Suppressor macrophage treated with lipopolysaccharide for 4 hours (primary cell): Measurements from ENCODE around the gene CACNB4.
"Not testable (repeated sequence)": the region's sequence is repeated elsewhere in the genome, so short reads cannot be mapped to it uniquely, and the experiment has no call there.

Source experiments
- DNase-seq: peaks from one replicate; pipeline ENCODE4 v3.0.0-alpha.2; 2020

Gene CACNB4

DNA sequence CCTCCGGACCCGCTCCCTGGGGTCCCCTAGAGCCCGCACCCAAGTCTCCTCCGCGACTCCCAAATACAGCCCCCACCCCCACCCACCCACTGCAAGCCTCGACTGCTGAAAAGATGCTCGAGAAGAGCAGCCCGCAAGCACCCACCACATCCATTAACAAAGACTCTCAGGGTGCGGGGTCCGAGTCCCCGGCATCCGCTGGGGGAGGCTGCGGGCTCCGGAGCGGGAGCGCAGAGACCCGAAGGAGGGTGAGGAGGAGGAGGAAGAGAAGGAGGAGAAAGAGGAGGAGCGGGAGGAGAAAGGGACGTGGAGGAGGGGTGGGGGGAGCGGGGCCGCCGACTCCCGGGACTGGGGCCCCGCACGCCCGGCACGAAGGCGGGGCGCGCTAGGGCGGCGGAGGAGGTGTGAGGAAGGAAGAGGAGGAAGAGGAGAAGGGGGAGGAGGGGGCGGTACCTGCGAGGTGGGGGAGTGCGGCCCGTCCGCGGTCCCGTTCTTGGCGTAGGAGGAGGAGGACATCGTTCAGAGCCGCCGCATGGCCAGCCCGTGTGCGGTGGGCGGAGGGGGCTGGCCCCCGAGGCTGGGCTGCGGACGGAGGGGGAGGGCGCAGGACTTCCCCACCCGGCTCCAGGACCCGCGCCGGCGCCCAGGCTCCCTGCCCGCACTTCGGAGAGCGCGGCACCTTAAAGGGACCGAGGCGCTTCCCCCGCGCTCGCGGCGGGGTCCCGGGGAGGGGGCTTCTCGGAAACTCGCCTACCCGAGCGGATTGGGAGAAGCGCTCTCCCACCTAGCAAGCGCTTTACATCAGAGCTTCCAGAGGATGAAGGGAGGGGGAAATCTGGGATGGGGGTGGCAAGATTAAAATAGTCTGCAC is at the start of gene CACNB4:
Gene CACNB4 (minus strand): TSS at position 549 of the 871 bp plus-strand sequence.
- DNase-seq, result peak; percentile 18

- DNase-seq, result no peak
Observed at GRCh38 chr2:152134488-152135280, 35.8 kb upstream of the CACNB4 start.

- DNase-seq, result no peak
Observed at GRCh38 chr2:152132306-152132705, 33.5 kb upstream of the CACNB4 start.

DNA sequence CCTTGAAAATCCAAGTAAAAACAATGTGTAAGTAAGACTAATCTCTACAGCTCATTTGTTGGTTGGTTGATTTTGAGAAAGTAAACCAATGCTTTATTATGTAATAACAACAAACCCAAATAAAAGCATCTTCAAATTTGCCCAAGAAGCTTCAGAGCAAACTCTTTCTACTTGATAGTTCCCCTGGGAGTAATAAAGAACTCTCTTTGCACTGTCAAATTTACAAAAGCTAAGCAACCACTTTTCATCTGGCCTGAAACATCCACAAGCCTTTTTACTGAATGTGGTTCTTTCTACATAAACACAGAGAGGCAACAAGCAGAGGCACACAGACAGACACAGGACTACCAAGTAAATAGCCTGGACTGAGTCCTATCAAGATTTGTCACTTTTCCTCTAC is 28.8 kb upstream of the CACNB4 start:
- no peak for DNase-seq

- no peak for DNase-seq
Observed at GRCh38 chr2:152126664-152127063, 27.8 kb upstream of the CACNB4 start.

DNA sequence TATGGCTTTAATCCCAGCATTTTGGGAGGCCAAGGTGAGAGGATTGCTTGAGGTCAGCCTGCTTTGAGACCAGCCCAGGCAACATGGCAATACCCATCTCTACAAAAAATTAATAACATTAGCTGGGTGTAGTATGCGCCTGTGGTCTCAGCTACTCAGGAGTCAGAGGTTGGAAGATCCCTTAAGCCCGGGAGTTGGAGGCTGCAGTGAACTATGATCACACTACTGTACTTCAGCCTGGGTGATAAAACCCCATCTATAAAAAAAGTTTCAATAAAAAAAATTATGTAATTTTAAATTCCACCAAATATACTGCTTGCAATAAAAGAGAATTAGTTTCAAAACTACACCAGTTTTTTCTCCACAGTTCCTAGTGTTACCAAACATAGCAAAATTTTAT is 23.3 kb upstream of the CACNB4 start:
- DNase-seq, result no peak

DNA sequence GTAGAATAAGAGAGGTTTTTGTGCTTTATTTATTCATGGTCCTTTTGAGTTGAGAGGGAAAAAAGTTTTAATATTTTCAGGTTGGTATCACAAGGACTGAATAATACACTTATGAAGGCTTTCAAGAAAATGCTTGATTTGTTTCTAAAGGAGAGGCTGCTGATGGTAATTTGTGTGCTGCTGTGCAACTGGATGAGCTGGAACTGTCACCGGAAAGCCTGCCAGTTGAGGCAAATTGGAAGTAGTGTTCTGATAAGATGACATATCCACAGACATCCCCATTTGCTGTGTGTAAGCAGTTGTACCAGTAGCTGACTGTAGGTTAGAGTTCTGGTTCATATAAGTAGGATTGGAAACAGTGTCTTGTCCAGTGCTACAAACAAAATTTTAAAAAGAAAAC is 21.6 kb upstream of the CACNB4 start:
- no peak for DNase-seq

DNA sequence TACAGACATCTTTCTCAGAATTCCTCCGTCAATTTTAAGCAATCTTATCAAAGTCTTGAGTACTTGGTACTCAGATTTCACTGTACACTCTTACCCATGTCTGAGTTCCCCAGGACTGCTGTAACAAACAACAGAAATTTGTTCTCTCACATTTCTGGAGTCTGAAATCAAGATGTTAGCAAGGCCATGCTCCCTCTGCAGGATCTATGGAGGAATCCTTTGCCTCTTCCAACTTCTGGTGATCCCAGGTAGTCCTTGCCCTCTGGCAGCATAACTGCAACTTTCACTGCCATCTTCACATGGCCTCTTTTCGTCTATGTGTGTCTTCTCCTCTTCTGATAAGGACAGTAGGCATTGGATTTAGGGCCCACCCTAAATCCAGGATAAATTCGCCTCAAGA is 17.1 kb upstream of the CACNB4 start:
- no peak for DNase-seq

GRCh38 chr2:152114366-152114765 is 15.5 kb upstream of the CACNB4 start:
- peak; percentile 16 for DNase-seq

DNA sequence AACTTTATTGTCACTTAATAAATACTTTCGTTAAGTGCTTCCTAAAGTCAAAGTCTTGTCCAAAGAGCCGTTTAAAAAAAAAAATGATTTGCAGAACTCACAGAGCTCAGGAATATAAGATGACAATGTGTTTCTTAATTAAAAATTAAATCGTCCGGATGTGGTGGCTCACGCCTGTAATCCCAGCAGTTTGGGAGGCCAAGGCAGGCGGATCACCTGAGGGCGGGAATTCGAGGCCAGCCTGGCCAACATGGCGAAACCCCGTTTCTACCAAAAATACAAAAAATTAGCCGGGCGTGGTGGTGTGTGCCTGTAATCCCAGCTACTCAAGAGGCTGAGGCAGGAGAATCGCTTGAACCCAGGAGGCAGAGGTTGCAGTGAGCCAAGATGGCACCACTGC is 8.3 kb upstream of the CACNB4 start:
- DNase-seq, result not testable (repeated sequence)

DNA sequence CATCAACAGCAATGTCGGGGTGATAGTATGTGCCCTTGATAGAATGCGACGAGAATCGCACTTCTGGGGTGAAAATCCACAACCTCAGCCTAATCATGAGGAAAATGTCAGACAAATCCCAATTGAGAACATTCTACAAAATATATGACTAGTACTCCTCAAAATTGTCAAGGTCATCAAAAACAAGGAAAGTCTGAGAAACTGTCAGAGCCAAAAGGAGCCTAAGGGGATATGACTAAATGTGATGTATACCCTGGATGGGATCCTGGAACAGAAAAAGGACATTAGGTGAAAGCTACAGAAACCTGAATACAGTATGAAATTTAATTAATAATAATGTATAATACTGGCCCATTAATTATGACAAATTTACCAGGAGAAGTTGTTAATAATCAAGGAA is 7.6 kb upstream of the CACNB4 start:
- no peak for DNase-seq

GRCh38 chr2:152103271-152103670 is 4.4 kb upstream of the CACNB4 start:
- DNase-seq, result no peak

GRCh38 chr2:152100961-152101360 is 2.1 kb upstream of the CACNB4 start:
- DNase-seq, result no peak

DNA sequence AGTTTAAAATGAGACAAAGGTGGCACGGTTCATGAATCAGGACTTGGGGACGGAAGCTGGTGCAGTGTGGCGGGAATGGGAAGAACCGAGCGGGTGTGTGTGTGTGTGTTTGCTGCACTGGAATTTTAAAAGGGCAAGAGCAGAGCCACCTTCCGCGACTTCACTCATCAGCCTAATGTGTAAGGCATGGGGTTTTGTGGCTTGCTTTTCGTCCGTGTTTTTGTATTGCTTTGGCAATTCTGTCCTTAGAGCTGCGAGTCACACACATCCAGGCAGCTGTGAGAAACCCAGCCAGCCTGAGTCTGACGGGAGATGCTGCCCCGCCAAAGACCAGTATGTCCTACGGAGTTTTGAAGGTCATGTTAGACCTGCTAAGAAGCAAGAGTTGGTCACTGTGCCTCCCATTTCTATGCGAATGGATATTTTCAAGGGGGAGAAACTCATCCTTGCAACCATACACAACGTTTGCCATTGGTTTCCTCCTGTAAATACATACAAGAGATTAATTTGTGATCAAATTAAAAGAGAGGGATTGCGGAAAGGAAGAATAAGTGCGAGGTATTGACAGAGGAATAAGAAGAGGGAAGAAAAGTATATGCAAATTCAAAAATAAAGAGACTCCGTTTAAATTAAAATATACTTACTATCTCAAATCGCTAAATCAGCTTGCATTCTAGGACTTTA is 665 bp upstream of the CACNB4 start:
- DNase-seq, result peak; percentile 18

DNA sequence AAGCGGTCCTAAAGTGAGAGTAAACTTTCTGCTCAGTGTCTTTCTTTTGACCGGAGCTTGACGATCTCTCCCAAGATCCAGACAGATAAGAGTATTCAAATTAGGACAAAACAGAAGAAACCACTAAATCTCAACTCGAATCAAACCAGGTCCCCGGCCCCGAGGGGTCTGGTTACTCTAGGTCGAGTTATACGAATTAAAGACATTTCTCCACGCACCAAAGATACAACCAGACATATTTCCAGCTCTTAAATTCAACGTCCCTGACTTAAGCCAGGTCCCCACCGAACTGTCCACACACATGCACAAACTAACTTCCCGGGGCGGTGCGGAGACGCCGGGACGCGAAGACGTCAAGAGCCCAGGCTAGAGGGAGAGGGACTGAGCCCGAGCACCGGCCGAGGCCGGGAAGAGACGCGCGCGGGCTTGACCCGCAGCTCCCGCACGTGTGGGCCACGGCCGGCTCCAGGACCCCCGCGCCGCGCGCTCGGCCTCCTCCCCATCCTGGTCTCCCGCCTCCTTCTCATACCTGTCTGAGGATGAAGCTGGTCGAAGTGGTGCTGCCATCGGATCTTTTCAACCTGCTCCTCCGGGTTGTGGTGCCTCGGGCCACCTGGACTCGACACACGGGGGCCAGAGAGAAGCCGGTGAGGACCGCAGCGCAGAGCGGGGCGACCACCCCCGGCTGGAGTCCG is 896 bp downstream of the CACNB4 start:
- no peak for DNase-seq

DNA sequence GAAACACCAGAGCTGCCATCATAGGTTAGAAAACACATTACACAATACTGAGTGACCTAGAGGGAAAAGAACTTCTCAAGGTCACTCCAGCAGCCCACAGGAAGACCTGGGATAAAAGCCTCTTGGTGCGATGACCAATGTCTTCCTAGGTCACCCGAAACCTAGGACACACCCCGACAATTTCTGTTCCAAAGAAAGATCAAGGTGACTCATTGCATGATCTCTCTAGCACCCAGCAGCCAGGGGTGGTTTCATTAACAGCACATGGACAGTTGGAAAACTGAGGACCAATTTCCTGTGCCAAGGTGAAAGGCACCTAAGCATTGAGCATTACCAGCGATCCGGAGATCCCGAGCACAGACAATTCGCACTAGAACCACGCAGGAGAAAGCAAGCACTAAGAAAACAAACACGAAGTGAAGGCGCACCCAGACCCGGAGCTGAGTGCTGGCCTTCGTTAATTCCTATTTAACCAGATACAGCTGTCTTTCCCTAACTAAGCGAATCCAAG is 1.5 kb downstream of the CACNB4 start:
- no peak for DNase-seq

- no peak for DNase-seq
Observed at GRCh38 chr2:152095146-152095545, 3.7 kb downstream of the CACNB4 start.

DNA sequence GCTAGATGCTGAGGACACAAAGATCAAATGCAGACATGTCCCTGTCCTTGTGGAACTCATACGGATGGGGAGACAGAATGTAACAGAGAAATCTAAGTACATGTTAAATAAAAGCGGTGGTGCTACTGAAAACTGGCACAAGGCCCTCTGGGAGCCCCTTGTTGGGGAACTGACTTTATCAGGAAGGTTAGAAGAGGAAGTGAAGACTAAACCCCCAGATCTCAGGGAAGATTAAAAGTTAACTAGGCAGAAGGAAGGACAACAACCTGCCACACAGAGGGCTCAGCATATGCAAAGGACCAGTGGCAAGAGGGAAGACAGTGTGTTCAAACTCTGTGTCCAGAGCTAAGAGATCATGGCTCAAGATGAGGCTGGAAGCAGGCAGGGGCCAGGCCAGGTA is 4.8 kb downstream of the CACNB4 start:
- no peak for DNase-seq

DNA sequence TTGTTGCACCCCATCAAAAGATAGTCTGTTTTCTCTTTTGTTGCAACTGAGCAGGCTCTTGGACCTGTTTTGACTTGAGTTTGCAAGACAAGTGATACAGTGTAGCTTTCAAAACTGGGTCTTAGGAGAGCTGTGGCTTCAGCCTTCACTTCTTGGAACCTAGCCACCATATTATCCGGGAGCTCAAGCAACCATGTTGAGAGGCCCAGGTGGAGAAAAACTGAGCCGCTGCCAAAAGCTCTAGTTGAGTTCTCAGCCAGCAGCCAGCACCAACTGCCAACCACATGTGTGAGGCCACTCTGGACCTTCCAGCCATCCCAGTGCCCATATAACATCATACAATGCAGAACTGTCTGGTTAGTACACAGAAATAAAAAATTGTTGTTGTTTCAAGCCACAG is 5.4 kb downstream of the CACNB4 start:
- DNase-seq, result no peak

- DNase-seq, result no peak
Observed at GRCh38 chr2:152092095-152092494, 6.7 kb downstream of the CACNB4 start.

DNA sequence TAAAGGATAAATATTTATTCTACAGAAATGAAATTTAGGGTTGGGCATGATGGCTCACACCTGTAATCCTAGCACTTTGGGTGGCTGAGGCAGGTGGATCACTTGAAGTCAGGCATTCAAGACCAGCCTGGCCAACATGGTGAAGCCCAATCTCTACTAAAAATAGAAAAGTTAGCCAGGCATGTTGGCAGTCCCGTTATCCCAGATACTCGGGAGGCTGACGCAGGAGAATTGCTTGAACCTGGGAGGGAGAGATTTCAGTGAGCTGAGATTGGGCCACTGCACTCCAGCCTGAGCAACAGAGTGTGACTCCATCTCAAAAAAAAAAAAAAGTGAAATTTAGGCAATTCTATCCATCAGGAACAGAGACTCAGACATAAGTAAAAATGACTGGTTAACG is 8.1 kb downstream of the CACNB4 start:
- DNase-seq, result not testable (repeated sequence)

- peak; percentile 28 for DNase-seq
Observed at GRCh38 chr2:152089238-152089637, 9.6 kb downstream of the CACNB4 start.

DNA sequence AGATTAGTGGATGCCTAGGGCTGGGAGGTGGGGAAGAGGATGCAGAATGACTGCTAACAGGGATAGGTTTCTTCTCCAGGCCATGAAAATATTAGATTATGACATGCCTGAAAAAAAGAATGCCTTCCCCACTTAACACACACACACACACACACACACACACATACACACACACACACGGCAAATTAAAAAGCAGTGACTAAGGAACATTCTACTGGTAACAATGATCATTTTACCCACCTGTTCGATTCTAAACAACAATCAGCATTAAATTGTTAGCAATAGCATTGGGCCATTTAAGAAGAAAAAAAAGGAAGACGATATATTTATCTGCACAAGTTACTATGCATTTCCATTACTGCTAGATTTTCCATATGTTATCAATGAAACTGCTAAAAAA is 10.8 kb downstream of the CACNB4 start:
- no peak for DNase-seq
